Kidney glomerular epithelial cell (primary cell): ENCODE measurements around the gene ARL8B.
A peak's percentile ranks its signal among the peaks of the same experiment; 100 is the strongest.

Experiments used
- DNase-seq: peaks from one replicate; lab custom pipeline; 2025; lab: John Stamatoyannopoulos, UW

ARL8B gene

DNA sequence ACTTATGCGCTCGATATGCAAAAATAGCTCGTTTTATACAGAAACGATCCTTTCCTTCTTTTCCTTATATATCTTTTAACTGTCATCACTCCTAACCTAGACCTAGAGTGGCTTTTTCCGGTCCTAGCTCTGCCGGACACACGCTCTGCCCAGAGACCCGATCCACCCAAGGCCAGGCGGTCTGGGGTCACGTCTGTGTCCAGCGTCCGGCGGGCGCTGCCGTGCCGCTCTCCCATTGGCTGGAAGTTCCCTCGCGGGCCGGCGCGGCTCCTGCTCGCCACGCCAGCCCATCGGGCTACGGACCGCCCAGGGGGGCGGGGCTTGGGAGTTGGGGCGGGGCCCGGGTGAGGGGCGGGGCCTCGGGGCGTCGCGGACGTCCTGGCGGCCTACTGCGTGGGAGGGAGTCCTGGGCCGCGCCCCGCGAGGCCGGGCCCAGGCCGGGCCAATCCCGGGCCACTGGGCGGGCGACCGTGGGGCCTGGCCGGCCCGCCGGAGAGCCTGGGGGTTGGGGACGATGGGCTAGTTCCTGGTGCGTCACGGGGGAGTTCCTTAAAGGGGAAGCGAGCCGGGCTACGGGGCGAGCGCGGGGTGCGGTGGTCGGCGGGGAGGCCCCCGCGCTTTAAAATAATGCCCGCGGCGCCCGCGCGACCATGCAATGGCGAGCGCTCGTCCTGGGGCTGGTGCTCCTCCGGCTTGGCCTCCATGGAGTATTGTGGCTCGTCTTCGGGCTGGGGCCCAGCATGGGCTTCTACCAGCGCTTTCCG lies 65.2 kb downstream of the ARL8B start, which contains the start of gene EDEM1:
EDEM1 (plus strand) TSS at position 552 of the 764 bp plus-strand sequence; CDS start at position 651, 99 bp downstream.
- DNase-seq: peak; percentile 88

DNA sequence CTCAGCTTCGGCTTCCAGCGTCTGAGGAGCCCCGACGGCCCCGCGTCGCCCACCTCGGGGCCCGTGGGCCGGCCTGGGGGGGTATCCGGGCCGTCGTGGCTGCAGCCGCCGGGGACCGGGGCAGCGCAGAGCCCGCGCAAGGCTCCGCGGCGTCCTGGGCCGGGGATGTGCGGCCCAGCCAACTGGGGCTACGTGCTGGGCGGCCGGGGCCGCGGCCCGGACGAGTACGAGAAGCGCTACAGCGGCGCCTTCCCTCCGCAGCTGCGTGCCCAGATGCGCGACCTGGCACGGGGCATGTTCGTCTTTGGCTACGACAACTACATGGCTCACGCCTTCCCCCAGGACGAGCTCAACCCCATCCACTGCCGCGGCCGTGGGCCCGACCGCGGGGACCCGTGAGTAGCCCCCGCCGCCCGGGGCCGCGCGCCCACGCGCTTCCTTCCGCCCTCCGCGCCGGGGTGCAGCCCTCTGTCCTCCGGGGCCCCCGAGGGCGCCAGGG lies 65.9 kb downstream of the ARL8B start:
- DNase-seq: no peak

DNA sequence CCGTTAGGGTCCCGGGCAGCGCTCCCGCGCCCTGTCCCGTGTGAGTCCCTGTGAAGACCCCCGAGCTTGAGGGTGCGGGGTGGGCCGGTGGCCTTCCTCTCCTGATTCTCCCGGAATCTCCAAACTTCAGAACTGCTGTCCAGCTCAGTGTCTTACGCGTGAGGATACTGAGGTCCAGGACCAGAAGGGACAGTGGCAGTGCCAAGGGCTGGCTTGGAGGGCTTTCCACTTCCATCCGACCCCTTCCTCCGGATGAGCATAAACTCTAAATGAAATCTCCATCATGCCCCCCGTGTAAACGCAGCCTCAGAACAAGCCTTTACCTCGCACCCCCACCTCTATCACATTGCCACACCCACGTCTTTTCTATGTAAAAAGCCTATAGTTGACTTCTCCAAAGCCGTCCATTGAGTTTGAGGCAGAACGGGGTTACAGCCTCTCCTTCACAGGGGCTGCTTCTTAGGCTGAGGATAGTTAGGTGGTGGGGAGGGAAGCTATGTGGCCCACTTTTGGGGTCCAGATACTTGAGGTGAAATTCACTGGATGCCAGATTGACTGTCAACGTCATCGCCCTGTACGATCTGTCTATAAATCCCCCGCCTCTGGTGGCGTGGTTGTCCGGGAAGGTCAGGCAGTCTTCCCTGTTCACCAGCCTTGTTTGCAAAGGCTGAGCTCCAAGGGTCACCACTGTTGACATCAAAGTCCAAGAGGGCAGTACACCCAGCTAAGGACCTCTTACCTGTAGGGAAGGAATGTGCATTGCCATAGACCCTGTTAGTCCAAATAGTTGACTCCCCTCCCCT lies 66.5 kb downstream of the ARL8B start:
- DNase-seq: peak; percentile 37

DNA sequence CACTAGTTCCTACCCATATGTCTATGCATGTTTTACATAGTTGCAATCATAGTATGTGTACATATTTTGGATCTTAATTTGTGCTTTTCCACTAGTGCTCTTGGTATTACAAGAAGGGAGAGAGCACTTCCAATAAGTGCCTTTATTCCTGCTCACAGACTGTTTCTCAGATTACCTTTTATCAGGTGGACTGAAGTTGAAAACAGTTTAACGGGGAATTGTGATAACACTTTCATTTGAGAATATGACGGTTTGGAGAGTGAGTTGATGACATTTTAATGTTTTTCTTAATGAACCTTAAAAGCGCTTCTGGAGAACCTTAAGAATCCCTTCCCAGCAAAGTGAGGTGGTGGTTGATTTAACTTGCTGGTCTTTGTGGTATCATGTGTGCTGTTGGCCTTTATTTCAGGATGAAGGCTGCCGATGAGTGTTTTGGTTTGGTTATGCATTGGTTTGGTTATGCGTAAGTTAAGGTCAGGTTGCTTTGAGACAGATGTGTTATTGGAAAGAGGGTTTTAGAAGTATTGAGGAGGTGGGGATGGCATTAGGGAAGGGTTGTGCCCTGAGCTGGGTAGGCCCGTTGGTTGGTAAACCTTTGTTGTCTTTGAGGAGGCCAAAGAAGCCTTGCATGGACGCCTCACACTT lies 68.2 kb downstream of the ARL8B start:
- DNase-seq: no peak

DNA sequence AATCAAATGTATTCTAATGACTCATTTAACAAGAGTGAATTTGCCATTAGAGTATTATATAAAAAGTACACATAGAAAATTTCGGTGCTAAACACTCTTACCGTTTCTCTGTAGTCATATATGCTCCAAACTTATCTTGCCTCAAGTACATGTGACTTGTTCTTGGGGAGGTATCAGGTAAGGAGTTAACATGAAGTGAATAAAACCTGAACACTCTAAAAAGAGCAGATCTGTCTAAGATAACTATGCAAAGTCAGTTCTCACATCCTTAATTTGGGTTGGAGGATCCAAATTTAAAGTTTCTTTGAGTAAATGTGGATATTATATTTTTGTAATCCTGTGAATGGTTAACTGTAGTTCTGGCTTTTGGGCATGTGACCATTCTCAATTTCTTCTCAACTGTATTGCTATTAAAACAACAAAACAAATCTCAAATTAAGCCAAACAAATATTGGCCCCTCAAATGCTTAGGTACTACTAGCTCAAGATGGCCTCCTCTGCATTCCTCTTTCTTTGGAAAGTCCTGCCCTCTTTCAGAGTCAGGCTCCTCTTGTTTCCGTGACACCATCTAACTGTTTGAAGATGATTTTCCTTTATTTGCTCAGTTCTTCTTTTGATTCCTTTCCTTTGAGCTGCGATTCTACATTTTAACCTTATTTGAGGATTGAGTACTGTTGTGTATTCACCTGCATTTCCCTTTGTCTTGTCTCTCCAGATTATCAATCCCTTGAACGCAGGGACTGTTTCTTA lies 69.6 kb downstream of the ARL8B start:
- DNase-seq: no peak

DNA sequence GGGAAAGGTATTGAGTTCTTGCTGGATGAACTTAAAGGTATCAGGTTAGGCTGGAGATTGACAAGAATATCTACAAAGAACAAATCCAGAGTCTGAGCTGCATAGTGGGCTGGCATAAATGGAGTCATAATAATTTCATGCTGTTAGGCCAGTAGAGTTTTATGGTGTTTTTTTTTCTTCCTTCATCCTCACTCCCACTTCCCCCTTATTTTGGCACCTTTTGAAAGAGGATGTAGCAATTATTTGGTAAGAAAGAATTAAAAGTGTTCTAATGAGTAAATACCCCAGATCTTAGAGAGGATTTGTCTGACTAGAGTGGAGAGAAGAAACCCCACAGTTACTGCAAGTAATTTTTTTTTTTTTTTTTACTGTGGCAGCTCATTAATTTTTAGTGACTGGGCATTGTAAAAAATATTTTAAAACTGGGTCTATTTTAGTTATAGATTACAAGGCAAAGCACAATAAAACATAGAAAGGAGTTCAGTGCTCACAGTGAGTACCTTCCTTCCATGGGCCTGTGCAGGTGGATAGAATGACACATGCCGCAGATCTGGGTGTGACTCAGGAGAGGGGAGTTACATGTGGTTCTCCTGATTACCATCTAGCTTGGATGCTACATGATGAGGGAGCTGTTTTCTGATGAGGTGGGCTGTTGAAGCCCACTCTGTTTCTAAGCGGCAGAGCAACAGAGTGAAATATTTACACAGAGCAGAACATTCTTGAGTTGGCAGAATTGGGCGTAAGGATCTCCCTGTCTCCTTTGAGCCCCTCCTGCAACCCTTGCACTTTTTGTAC lies 70.7 kb downstream of the ARL8B start:
- DNase-seq: no peak

DNA sequence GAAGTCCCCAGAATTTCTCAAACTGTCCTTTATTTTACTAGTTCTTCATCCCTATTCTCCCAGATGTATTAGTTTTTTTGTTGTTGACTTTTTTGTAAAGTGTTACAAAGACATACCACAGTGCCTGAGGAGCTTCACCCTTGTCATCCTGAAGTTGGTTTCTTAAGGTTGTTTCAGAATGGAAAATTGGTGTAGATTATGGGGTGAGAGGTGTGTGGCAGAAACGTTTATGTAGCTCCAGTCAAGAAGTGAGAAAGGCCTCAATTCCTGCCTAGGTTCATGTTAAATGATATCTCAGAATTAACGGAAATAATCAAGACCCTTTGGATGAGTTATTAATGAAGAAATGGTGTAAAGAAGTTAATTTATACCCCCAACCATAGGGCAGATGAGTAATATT lies 72.2 kb downstream of the ARL8B start:
- no peak for DNase-seq

DNA sequence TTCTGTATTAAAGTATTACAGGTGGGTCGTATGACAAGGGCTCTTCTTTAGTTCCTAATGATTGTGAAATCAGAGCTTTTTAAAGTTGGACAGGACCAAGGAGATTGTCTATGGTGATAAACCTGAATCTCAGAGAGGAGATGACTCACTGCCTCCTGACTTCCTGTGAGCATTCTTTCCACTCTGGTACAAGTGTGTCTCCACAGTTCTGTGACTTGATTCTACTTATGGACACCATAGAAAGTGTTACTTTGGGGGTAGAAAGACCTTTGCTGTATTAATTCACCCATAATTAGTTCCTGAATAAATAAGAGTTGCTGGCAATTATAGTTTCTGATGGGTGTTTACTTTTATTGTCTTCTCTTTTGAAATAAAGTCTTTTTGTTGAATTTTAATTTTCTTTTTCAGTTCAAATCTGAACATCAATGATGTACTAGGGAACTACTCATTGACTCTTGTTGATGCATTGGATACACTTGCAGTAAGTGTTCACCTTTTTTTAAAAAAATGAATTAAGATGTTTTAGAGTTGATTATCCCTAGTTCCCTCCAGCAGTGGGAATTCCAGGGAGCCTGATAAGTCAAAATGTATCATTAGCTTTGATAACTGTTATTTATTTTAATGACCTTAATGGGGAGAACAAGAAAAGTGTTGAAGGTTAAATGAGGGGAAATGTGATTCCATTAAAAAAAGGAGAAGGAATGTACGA lies 72.9 kb downstream of the ARL8B start:
- peak; percentile 69 for DNase-seq

DNA sequence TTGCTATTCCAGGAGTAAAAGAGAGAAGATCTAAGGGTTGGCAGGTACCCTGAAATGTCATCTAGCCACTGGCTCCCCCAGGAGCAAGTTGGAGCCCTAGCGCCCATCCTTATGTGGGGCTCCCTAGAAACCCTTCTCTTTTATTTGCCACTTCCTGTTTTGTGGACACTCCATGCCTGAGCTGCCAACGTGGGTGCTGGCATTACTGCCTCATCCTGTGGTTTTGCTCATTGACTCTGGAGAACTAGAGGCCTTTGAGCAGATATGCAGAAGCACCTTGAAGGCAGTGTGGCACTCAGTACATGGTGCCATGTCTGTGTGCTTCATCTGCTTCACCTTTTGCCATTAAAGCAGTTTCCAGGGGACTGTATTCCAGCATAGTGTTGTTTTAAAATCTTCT lies 73.5 kb downstream of the ARL8B start:
- DNase-seq: peak; percentile 16

DNA sequence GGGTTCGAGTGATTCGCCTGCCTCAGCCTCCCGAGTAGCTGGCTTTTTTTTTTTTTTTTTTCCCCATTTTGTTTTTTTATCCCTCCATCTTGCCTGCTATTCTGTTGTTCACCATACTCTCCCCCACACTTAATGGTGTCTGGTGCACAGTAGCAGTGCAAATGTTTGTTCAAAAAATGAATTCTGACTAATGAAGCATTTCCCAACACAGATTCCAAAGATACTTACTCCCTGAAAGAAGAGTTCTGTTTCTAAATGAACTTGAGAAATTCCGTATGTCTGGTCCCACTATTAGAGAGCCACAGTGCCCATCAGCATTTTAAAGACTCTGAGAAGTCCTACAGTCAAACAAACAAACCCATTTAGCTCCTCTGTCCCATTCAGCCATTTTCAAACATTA lies 74.9 kb downstream of the ARL8B start:
- peak; percentile 74 for DNase-seq

DNA sequence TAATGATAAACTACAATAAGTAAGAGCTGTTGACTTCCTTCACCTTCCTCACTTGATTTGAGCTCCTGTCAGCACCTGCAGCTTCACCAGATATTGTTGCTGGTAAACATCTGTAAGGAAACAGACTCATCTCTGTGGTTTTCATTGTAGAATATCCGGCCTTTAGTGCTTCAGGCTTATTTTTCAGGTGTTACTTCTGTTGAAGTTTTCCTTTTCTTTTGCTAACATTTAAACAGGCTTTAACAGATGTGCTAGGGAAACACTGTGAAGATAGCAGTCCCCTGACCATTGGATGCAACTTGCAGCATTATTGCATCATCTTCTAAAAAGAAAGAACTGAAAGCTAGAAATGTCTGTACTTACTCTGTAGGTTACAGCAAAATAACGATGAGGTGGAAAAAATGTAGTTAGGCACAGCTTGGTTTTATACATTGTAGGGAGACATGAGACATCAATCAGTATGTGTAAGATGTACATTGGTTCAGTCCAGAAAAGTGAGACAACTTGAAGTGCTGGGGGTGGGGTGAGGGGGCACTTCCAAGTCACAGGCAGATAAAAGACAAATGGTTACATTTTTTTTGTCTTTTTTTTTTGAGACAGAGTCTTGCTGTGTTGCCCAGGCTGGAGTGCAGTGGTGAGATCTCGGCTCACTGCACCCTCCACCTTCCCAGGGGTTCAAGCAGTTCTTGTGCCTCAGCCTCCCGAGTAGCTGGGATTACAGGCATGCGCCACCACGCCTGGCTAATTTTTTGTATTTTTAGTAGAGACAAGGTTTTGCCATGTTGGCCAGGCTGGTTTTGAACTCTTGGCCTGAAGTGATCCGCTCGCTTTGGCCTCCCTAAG lies 75.6 kb downstream of the ARL8B start:
- DNase-seq: no peak

DNA sequence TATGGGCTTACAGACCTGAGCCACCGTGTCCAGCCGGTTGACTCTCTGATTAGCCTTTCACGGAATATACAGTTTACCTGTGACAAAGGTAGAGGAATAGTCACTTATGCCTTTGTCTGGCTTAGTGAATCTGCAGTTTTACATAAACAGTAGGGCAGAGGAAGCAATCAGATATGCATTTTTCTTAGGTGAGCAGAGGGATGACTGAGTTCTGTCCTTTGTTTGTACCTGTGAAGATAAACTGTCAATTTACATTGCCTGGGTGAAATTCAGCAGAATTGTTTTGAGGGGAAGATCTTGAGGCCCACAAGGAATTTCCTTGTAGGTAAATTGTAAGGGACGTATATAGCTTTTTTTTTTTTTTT lies 76.2 kb downstream of the ARL8B start:
- no peak for DNase-seq

DNA sequence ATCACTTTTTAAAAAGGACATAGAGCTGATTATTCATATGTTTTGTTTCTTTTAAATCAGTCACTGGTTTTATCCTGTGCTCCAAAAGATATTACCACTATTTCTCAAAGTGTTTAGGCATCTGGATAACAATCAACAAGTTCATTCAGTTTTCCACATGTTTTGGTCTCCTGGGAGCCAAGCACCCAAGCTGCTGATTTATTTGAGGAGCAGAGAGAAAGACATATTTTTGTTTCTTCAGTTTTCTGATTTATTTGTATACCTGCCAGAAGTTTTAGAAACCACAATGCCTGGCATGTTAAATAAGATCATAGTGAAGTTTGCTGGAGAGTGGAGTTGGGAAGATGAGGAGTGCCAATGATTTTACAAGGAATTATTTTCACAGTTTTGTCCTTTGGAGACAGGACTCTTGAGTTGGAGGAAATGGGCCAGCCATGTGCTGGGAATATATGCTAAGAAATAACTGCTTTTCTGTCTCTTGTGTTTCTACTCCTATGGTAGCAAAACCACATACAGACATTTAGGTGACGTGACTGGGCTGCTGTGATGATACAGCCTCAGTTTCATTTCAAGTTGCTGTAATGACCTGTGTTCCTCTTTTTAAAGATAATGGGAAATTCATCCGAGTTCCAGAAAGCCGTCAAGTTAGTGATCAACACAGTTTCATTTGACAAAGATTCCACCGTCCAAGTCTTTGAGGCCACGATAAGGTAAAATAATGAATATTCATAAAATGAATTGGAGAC lies 77.1 kb downstream of the ARL8B start:
- no peak for DNase-seq

DNA sequence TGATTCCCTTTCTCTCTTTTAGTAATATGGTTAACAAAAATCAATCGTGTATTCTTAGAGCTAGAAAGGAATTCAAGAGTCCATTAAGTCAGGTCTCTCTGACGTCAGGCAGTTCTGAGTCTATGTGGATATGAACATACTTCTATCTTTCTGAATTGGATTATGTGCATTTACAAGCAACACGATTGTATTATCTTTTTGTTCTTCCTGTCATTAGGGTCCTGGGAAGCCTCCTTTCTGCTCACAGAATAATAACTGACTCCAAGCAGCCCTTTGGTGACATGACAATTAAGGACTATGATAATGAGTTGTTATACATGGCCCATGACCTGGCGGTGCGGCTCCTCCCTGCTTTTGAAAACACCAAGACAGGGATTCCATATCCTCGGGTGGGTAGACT lies 79.4 kb downstream of the ARL8B start:
- no peak for DNase-seq

DNA sequence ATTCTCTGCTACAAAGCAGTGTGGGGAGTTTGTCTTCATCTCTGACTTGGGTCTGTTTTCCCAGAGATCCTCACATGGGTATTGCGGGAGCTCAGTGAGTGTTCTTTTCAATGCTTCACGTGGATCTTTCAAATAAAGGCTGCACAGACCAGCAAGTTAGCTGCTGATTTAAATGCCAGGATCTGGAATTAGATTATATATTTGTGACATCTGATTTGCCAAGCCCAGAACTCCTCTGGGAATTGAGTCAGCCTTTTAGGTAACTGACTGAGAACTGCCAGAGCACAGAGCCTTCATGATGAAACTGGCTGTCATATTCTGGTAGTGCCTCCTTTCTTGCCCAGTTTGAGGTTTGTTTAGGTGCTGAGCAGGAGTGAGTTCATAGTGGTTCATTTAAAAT lies 80.1 kb downstream of the ARL8B start:
- no peak for DNase-seq

DNA sequence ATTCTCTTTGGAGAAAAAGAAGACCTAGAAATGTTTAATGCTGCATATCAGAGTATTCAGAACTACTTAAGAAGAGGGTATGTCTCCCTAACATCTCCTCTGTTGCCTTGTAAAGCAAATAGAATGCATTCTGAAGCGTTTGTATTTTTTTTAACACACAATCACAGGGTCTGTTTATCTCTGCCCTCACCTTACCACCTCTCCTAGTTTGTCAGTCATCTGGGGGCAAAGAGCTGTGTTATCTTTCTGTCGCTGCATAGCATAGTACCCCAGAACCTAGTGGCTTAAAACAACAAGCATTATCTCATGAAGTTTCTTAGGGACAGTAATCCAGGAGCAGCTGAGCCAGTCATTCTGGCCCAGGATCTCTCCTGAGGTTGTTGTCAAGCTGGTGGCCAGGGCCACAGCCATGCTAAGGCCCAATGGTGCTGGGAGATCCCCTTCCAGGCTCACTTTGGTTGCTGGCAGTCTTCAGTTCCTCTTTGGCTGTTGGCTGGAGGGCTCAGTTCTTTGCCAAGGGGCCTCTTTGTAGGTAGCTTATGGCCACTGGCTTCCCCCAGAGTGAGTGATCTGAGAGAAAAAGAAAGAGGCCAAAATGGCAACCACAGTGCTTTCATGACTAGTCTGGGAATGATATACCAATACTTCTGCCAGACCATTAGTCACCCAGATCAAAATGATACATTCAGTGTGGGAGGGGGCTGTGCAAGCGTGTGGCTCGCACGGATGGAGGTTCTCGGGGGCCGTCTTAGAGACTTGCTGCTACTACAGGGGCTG lies 83.3 kb downstream of the ARL8B start:
- no peak for DNase-seq

DNA sequence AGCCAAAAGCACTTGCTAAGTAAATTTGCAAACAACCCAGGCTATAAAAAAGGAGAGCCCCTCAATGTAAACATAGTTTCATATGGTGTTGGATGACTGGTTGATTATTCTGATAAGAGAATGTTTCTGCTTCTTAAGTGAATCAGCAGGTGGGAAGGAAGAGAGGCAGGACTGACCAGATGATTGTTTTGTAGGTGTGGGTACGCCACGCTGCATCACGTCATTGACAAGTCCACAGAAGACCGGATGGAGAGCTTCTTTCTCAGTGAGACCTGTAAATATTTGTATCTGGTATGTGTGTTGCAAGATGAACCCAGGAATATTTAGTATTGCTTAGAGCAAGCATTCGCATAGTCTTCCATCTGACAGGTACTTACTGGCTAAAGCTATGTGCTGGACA lies 88.8 kb downstream of the ARL8B start:
- no peak for DNase-seq
